Muscle layer of duodenum (tissue), 2 donors: ENCODE measurements around the gene PREX1.

Experiments used
- H3K27ac ChIP-seq: one replicate; pipeline ENCODE4 v1.7.0; 2013; ENCODE audit warnings: mild to moderate bottlenecking, low read length
- H3K27me3 ChIP-seq: one replicate; pipeline ENCODE4 v1.7.0; 2013; ENCODE audit warnings: low read depth, mild to moderate bottlenecking, control low read depth, low read length
- H3K36me3 ChIP-seq, 2 donors: one replicate each; pipeline ENCODE4 v1.7.0; 2013; ENCODE audit warnings: low read length in 2 of 2, control low read depth in 1 of 2, mild to moderate bottlenecking in 1 of 2; ENCODE audit not compliant: insufficient read depth in 2 of 2, control insufficient read depth in 1 of 2
- H3K4me1 ChIP-seq, 2 donors: one replicate each; pipeline ENCODE4 v1.7.0; 2013; ENCODE audit warnings: low read length in 2 of 2, mild to moderate bottlenecking in 2 of 2, control low read depth in 1 of 2, moderate library complexity in 1 of 2; ENCODE audit not compliant: insufficient read depth in 2 of 2, control insufficient read depth in 1 of 2
- H3K4me3 ChIP-seq, 2 donors: one replicate each; pipeline ENCODE4 v1.7.0; 2013; ENCODE audit warnings: low read length in 2 of 2, low read depth in 1 of 2, mild to moderate bottlenecking in 1 of 2
- H3K9me3 ChIP-seq, 2 donors: one replicate each; pipeline ENCODE4 v1.7.0; 2013; ENCODE audit warnings: low read length in 2 of 2, control low read depth in 1 of 2, mild to moderate bottlenecking in 1 of 2; ENCODE audit not compliant: control insufficient read depth in 1 of 2
- donor health status: healthy.

PREX1 gene

GRCh38 chr20:48597521-48598302 is 230.1 kb downstream of the PREX1 start:
- Histone ChIP-seq H3K4me3 (no peak overlapping the region), H3K9me3 (peaks cover 0 to 7% of the 10 kb centered on the region in 2 donors), H3K36me3 (no peaks in the 10 kb centered on the region), H3K27me3 (no peaks in the 10 kb centered on the region), H3K27ac (no peak overlapping the region), H3K4me1 (no peaks in the 10 kb centered on the region)

- no peak overlapping the region for H3K27ac ChIP-seq
- no peak overlapping the region for H3K4me3 ChIP-seq
- H3K36me3 ChIP-seq, result no peaks in the 10 kb centered on the region
- no peaks in the 10 kb centered on the region for H3K4me1 ChIP-seq
- no peaks in the 10 kb centered on the region for H3K9me3 ChIP-seq
- no peaks in the 10 kb centered on the region for H3K27me3 ChIP-seq
Observed at GRCh38 chr20:48596334-48596898, 231.4 kb downstream of the PREX1 start.

GRCh38 chr20:48595495-48596333 is 232.1 kb downstream of the PREX1 start:
- H3K4me3 ChIP-seq, result no peak overlapping the region
- H3K27me3 ChIP-seq, result no peaks in the 10 kb centered on the region
- H3K4me1 ChIP-seq, result no peaks in the 10 kb centered on the region
- H3K27ac ChIP-seq, result no peak overlapping the region
- no peaks in the 10 kb centered on the region for H3K36me3 ChIP-seq
- H3K9me3 ChIP-seq, result no peaks in the 10 kb centered on the region

DNA sequence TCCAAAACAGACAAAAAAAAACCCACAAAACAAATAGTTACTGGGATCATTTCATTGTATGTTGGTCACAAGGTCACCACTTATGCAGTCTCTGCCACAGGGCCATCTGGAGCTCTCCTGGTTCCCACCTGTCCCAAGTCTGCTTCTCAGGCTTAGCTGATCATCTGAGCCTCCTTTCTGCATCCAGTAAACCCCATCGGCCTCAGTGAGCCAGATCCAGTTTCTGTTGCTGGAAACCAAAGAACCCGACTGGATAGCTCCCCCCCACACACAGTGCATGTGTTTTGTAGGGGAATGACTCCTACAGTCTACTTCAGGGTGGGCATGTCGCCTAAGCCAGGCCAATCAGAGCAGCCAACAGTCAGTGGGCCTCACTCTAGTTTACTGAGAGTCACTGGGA is 233.3 kb downstream of the PREX1 start:
- Histone ChIP-seq H3K4me3 (no peak overlapping the region), H3K27ac (no peak overlapping the region), H3K36me3 (no peaks in the 10 kb centered on the region), H3K27me3 (no peaks in the 10 kb centered on the region), H3K9me3 (no peaks in the 10 kb centered on the region), H3K4me1 (no peaks in the 10 kb centered on the region)

DNA sequence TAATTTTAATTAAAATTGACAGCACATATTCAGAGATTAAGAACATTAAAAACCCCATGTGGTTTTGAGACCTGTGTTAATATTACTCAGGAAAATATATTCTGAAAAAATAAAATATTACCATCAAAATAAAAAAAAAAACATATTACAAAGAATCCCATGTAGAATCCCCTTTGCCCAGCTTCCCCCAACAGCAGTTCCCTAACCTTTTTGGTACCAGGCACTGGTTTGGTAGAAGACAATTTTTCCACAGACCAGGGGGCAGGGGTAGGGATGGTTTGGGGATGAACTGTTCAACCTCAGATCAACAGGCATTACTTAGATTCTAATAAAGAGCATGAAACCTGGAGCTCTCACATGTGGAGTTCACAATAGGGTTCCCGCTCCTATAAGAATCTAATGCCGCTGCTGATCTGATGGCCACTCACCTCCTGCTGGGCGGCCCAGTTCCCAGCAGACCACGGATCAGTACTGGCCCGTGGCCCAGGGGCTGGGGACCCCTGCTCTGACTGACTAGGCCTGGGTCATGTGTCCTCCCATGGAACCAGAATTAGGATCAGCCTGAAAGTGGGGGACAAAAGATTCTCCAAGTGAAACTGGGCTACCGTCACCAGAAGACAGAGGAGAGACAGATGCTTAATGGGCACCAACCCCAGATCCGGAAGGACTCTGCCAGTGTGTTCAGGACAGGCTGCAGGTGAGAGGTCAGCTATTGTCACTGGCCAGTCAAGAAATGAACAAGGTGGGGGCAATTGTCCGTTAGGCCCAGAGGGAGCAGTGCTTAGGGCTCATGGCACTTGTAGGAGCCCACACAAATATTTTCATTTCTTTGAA is 235.5 kb downstream of the PREX1 start:
- no peaks in the 10 kb centered on the region for H3K27me3 ChIP-seq
- no peak overlapping the region for H3K27ac ChIP-seq
- no peaks in the 10 kb centered on the region for H3K4me1 ChIP-seq
- H3K36me3 ChIP-seq, result no peaks in the 10 kb centered on the region
- H3K4me3 ChIP-seq, result no peak overlapping the region
- H3K9me3 ChIP-seq, result no peaks in the 10 kb centered on the region

GRCh38 chr20:48586730-48587129 is 241.1 kb downstream of the PREX1 start:
- H3K9me3 ChIP-seq, result no peaks in the 10 kb centered on the region
- no peaks in the 10 kb centered on the region for H3K4me1 ChIP-seq
- H3K4me3 ChIP-seq, result no peak overlapping the region
- H3K36me3 ChIP-seq, result no peaks in the 10 kb centered on the region
- H3K27me3 ChIP-seq, result no peaks in the 10 kb centered on the region
- H3K27ac ChIP-seq, result no peak overlapping the region

DNA sequence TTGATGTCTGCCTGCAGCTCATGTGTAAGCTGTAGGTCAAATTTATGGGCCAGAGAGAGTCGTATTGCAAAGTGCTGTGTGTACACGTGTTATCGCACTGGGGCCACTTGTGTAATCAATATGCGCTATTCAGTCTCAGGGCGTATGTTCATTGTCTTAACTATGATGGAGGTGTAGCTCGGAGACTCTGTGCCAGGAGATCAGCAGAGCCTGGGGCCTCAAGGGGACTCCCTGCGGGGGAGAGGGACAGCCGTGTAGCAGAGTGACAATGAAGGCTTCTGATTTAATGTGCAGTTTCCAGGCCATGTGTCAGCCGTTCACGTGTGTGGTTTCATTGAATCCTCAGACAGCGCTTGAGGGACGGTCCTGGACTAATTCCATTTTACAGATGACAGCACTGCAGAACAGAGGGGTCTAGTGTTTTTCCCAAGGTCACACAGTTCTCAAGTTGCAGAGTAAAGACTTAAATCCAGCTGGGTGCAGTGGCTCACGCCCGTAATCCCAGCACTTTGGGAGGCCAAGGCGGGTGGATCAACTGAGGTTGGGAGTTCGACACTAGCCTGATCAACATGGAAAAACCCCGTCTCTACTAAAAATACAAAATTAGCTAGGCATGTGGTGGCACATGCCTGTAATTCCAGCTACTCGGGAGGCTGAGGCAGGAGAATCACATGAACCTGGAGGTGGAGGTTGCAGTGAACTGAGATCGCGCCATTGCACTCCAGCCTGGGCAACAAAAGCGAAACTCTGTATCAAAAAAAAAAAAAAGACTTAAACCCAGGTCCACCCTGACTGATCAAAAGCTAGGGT is 242.5 kb downstream of the PREX1 start:
- Histone ChIP-seq H3K27ac (no peak overlapping the region), H3K4me1 (no peaks in the 10 kb centered on the region), H3K36me3 (no peaks in the 10 kb centered on the region), H3K27me3 (no peaks in the 10 kb centered on the region), H3K9me3 (no peaks in the 10 kb centered on the region), H3K4me3 (no peak overlapping the region)

GRCh38 chr20:48584391-48585060 is 243.3 kb downstream of the PREX1 start:
- Histone ChIP-seq H3K27me3 (no peaks in the 10 kb centered on the region), H3K27ac (no peak overlapping the region), H3K4me1 (no peaks in the 10 kb centered on the region), H3K9me3 (no peaks in the 10 kb centered on the region), H3K36me3 (no peaks in the 10 kb centered on the region), H3K4me3 (no peak overlapping the region)

- H3K9me3 ChIP-seq, result no peaks in the 10 kb centered on the region
- H3K4me3 ChIP-seq, result no peak overlapping the region
- no peaks in the 10 kb centered on the region for H3K27me3 ChIP-seq
- H3K36me3 ChIP-seq, result no peaks in the 10 kb centered on the region
- H3K4me1 ChIP-seq, result no peaks in the 10 kb centered on the region
- H3K27ac ChIP-seq, result no peak overlapping the region
Observed at GRCh38 chr20:48583801-48584200, 244.0 kb downstream of the PREX1 start.

DNA sequence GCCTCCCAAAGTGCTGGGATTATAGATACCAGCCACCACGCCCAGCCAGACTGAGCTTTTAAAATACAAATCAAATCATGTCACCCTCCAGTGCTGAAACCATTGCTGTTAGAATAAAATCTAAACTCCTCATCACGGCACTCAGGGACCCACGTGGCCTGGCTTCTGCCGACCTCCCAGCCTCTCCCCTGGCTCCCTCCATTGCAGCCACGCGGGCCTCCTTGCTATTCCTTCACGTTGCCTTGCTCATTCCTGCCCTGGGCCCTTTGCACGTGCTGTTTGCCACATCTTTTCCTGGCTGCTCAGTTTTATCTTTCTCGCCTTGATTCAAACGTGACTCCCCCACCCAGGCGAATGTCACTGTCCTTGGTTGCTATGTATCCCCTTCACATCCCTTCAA is 244.6 kb downstream of the PREX1 start:
- no peak overlapping the region for H3K27ac ChIP-seq
- no peaks in the 10 kb centered on the region for H3K9me3 ChIP-seq
- H3K4me3 ChIP-seq, result no peak overlapping the region
- H3K27me3 ChIP-seq, result no peaks in the 10 kb centered on the region
- H3K36me3 ChIP-seq, result no peaks in the 10 kb centered on the region
- no peaks in the 10 kb centered on the region for H3K4me1 ChIP-seq
